DND-41 (cell line): ENCODE measurements around the gene SCTR.

Source experiments
- CTCF ChIP-seq: IDR thresholded peaks from 2 replicates; pipeline ENCODE4 v1.5.1; 2012; ENCODE audit warnings: borderline replicate concordance, low read length, moderate library complexity, mild to moderate bottlenecking; ENCODE audit not compliant: poor library complexity, severe bottlenecking; ENCODE audit errors: extremely low read depth
- EZH2 ChIP-seq: IDR thresholded peaks from 3 replicates; pipeline ENCODE4 v1.6.1; 2012; ENCODE audit warnings: borderline replicate concordance, low read depth, mild to moderate bottlenecking, moderate library complexity, low read length, inconsistent platforms; ENCODE audit not compliant: severe bottlenecking

- TF ChIP-seq CTCF (no peak), EZH2 (no peak)
Measured at GRCh38 chr2:119451336-119452050, 72.8 kb downstream of the SCTR start.
